GM10266 (cell line): ENCODE results near the gene TSPAN3.

Experiments
- DNase-seq: peaks from one replicate; pipeline ENCODE4 v3.0.0; 2012; ENCODE audit errors: extremely low spot score
- CTCF ChIP-seq: IDR thresholded peaks from 2 replicates; pipeline ENCODE4 v1.5.1; 2012; ENCODE audit warnings: mild to moderate bottlenecking, low read depth; ENCODE audit not compliant: control insufficient read depth, insufficient read depth; ENCODE audit errors: missing control alignments

TSPAN3 gene

GRCh38 chr15:77084436-77084835 lies 13.5 kb upstream of the TSPAN3 start:
- no peak for DNase-seq
- TF ChIP-seq CTCF, result no peak

GRCh38 chr15:77083381-77084160 lies 12.7 kb upstream of the TSPAN3 start:
- peak; percentile 72 for DNase-seq
- TF ChIP-seq CTCF, result no peak

GRCh38 chr15:77081971-77082370 lies 11.1 kb upstream of the TSPAN3 start:
- DNase-seq, result no peak
- TF ChIP-seq CTCF, result no peak

DNA sequence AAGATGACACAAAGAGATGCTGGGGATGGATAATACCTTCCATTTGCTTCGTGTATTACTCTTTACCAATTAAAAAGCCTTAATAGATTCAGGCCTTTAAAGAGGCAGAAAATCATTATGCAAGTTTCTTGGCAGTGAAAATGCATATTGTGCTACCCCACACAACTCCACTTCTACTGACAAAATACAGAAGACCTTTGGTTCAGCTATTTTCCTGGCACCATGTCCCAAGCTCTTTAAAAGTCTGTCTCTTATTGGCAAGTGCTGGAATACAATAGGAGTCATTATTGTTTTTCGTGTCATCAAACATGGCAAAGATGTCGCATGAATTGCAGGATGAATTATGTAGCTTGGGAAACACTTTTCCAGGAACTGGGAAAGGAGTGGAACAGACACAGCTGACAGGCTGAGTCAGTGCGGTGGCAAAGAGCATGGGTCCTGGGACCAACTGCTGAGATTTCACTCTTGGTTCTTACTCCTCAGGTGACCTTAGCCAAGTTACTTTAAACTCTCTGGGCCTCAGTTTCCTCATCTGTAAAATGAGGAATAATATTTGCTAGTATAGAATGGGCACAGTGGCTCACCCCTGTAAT lies 5.5 kb upstream of the TSPAN3 start:
- no peak for DNase-seq
- TF ChIP-seq CTCF, result no peak

- no peak for DNase-seq
- no peak for TF ChIP-seq CTCF
Observed at GRCh38 chr15:77075528-77075927, 4.6 kb upstream of the TSPAN3 start.

- TF ChIP-seq CTCF, result no peak
- DNase-seq, result no peak
Observed at GRCh38 chr15:77074350-77074749, 3.4 kb upstream of the TSPAN3 start.
